ENCODE measurements around the gene EPS8. TPM values are rescaled to one million over a fixed set of nuclear protein-coding genes. Genes with fewer than 3 reads are reported as not detected.

The EPS8 gene
- total RNA-seq, 5 donors from 2014 or later (not counting 1 experiment from before 2014, with no cell fraction given) = 0.91 to 3.8 (median 2.1) TPM

GRCh38 chr12:15601210-15601800 is 187.9 kb downstream of the EPS8 start:
- H3K9me3 ChIP-seq = no peaks in the 10 kb centered on the region
- ChIA-PET POLR2A (no interaction called here), CTCF (no interaction called here)
- H3K4me3 ChIP-seq (ENCODE audit: control insufficient read depth in 1 of 2, extremely low read depth in 1 of 2, low read length in 1 of 2) = no peak overlapping the region
- H3K36me3 ChIP-seq (ENCODE audit: control insufficient read depth in 2 of 2, extremely low read depth in 1 of 2, insufficient read depth in 1 of 2, low read length in 1 of 2) = no peaks in the 10 kb centered on the region
- Mint-ChIP-seq H3K4me1 (no peaks in the 10 kb centered on the region), H3K27ac (no peak overlapping the region), H3K4me3 (no peak overlapping the region), H3K27me3 (peaks cover 5 to 7% of the 10 kb centered on the region in 2 donors), H3K9me3 (no peaks in the 10 kb centered on the region), H3K36me3 (peaks cover 1% of the 10 kb centered on the region)
- no peak overlapping the region for H3K27ac ChIP-seq (ENCODE audit: low read length)
- DNase-seq (no peak), ATAC-seq (replicated peaks in 1 of 4) (no peak)
- no CpG with 5 or more reads among the region's 1 CpG for WGBS (ENCODE audit: insufficient coverage)
- no peaks in the 10 kb centered on the region for H3K4me1 ChIP-seq (ENCODE audit: control insufficient read depth in 1 of 2, extremely low read depth in 1 of 2, insufficient read depth in 2 of 2, low read length in 2 of 2)
- peaks cover 0 to 3% of the 10 kb centered on the region in 2 experiments for H3K27me3 ChIP-seq (replicated peaks in 1 of 2; ENCODE audit: control insufficient read depth in 2 of 2, extremely low read depth in 1 of 2, insufficient read depth in 2 of 2, low read length in 1 of 2)

- no peak for ATAC-seq (replicated peaks in 1 of 4)
- H3K4me1 Mint-ChIP-seq = no peaks in the 10 kb centered on the region
- Histone ChIP-seq H3K4me3 (ENCODE audit: control insufficient read depth in 1 of 2, extremely low read depth in 1 of 2, low read length in 1 of 2) (no peak overlapping the region), H3K4me1 (ENCODE audit: control insufficient read depth in 1 of 2, extremely low read depth in 1 of 2, insufficient read depth in 2 of 2, low read length in 2 of 2) (no peaks in the 10 kb centered on the region), H3K9me3 (no peaks in the 10 kb centered on the region), H3K27me3 (replicated peaks in 1 of 2; ENCODE audit: control insufficient read depth in 2 of 2, extremely low read depth in 1 of 2, insufficient read depth in 2 of 2, low read length in 1 of 2) (no peaks in the 10 kb centered on the region), H3K27ac (ENCODE audit: low read length) (no peak overlapping the region), H3K36me3 (ENCODE audit: control insufficient read depth in 2 of 2, extremely low read depth in 1 of 2, insufficient read depth in 1 of 2, low read length in 1 of 2) (no peaks in the 10 kb centered on the region)
- WGBS (ENCODE audit: insufficient coverage) = no CpG with 5 or more reads among the region's 7 CpGs
- H3K4me3 Mint-ChIP-seq = no peak overlapping the region
- peaks cover 5 to 7% of the 10 kb centered on the region in 2 donors for H3K27me3 Mint-ChIP-seq
- no peak overlapping the region for H3K27ac Mint-ChIP-seq
- ChIA-PET CTCF (no interaction called here), POLR2A (no interaction called here)
- no peak for DNase-seq
- no peaks in the 10 kb centered on the region for H3K9me3 Mint-ChIP-seq
- peaks cover 9% of the 10 kb centered on the region for H3K36me3 Mint-ChIP-seq
Observed at GRCh38 chr12:15600223-15600935, 188.8 kb downstream of the EPS8 start.

GRCh38 chr12:15599266-15600037 is 189.7 kb downstream of the EPS8 start:
- H3K9me3 Mint-ChIP-seq = no peaks in the 10 kb centered on the region
- ATAC-seq (replicated peaks in 1 of 4) = no peak
- Histone ChIP-seq H3K27me3 (replicated peaks in 1 of 2; ENCODE audit: control insufficient read depth in 2 of 2, extremely low read depth in 1 of 2, insufficient read depth in 2 of 2, low read length in 1 of 2) (no peaks in the 10 kb centered on the region), H3K27ac (ENCODE audit: low read length) (no peak overlapping the region), H3K9me3 (no peaks in the 10 kb centered on the region), H3K4me1 (ENCODE audit: control insufficient read depth in 1 of 2, extremely low read depth in 1 of 2, insufficient read depth in 2 of 2, low read length in 2 of 2) (no peaks in the 10 kb centered on the region), H3K36me3 (ENCODE audit: control insufficient read depth in 2 of 2, extremely low read depth in 1 of 2, insufficient read depth in 1 of 2, low read length in 1 of 2) (no peaks in the 10 kb centered on the region), H3K4me3 (ENCODE audit: control insufficient read depth in 1 of 2, extremely low read depth in 1 of 2, low read length in 1 of 2) (no peak overlapping the region)
- CTCF ChIA-PET = interaction anchor here in 1 of 2 donors (1.1 kb wide), 1 partner anchor 15 kb away, joined by 3 read pairs; no protein-coding TSS in a partner anchor
- H3K36me3 Mint-ChIP-seq = peaks cover 15% of the 10 kb centered on the region
- no peaks in the 10 kb centered on the region for H3K4me1 Mint-ChIP-seq
- no peak overlapping the region for H3K4me3 Mint-ChIP-seq
- H3K27ac Mint-ChIP-seq = no peak overlapping the region
- POLR2A ChIA-PET = no interaction called here
- DNase-seq = no peak
- WGBS (ENCODE audit: insufficient coverage) = 63% methylated on average over 2 of the region's 4 CpGs
- peaks cover 0 to 2% of the 10 kb centered on the region in 2 donors for H3K27me3 Mint-ChIP-seq

GRCh38 chr12:15597125-15597830 is 191.9 kb downstream of the EPS8 start:
- no peak overlapping the region for H3K27ac Mint-ChIP-seq

GRCh38 chr12:15596174-15596573 is 193.0 kb downstream of the EPS8 start:
- Histone ChIP-seq H3K9me3 (no peaks in the 10 kb centered on the region), H3K4me3 (ENCODE audit: control insufficient read depth in 1 of 2, extremely low read depth in 1 of 2, low read length in 1 of 2) (no peak overlapping the region), H3K36me3 (ENCODE audit: control insufficient read depth in 2 of 2, extremely low read depth in 1 of 2, insufficient read depth in 1 of 2, low read length in 1 of 2) (no peaks in the 10 kb centered on the region), H3K27ac (ENCODE audit: low read length) (no peak overlapping the region), H3K4me1 (ENCODE audit: control insufficient read depth in 1 of 2, extremely low read depth in 1 of 2, insufficient read depth in 2 of 2, low read length in 2 of 2) (no peaks in the 10 kb centered on the region), H3K27me3 (replicated peaks in 1 of 2; ENCODE audit: control insufficient read depth in 2 of 2, extremely low read depth in 1 of 2, insufficient read depth in 2 of 2, low read length in 1 of 2) (no peaks in the 10 kb centered on the region)
- Mint-ChIP-seq H3K36me3 (peaks cover 15% of the 10 kb centered on the region), H3K4me3 (no peak overlapping the region), H3K27ac (no peak overlapping the region), H3K27me3 (no peaks in the 10 kb centered on the region), H3K4me1 (no peaks in the 10 kb centered on the region), H3K9me3 (no peaks in the 10 kb centered on the region)
- no peak for ATAC-seq (replicated peaks in 1 of 4)
- ChIA-PET POLR2A (no interaction called here), CTCF (interaction anchor here in 1 of 2 donors (2.2 kb wide), 1 partner anchor 8 kb away, joined by 7 read pairs; no protein-coding TSS in a partner anchor)
- 81% methylated on average over 4 of the region's 5 CpGs for WGBS (ENCODE audit: insufficient coverage)
- DNase-seq = no peak

More at GRCh38 chr12:15597125-15597830, 191.9 kb downstream of the EPS8 start:
- Histone ChIP-seq H3K27me3 (replicated peaks in 1 of 2; ENCODE audit: control insufficient read depth in 2 of 2, extremely low read depth in 1 of 2, insufficient read depth in 2 of 2, low read length in 1 of 2) (no peaks in the 10 kb centered on the region), H3K4me3 (ENCODE audit: control insufficient read depth in 1 of 2, extremely low read depth in 1 of 2, low read length in 1 of 2) (no peak overlapping the region), H3K9me3 (no peaks in the 10 kb centered on the region), H3K4me1 (ENCODE audit: control insufficient read depth in 1 of 2, extremely low read depth in 1 of 2, insufficient read depth in 2 of 2, low read length in 2 of 2) (no peaks in the 10 kb centered on the region), H3K36me3 (ENCODE audit: control insufficient read depth in 2 of 2, extremely low read depth in 1 of 2, insufficient read depth in 1 of 2, low read length in 1 of 2) (no peaks in the 10 kb centered on the region), H3K27ac (ENCODE audit: low read length) (no peak overlapping the region)
- Mint-ChIP-seq H3K27me3 (peaks cover 0 to 2% of the 10 kb centered on the region in 2 donors), H3K36me3 (peaks cover 15% of the 10 kb centered on the region), H3K4me1 (no peaks in the 10 kb centered on the region), H3K9me3 (no peaks in the 10 kb centered on the region), H3K4me3 (no peak overlapping the region)
- no CpG with 5 or more reads among the region's 5 CpGs for WGBS (ENCODE audit: insufficient coverage)
- POLR2A ChIA-PET = no interaction called here
- ATAC-seq (replicated peaks in 1 of 4) = no peak
- CTCF ChIA-PET = interaction anchor here in 1 of 2 donors (2.2 kb wide), 1 partner anchor 10 kb away, joined by 7 read pairs; no protein-coding TSS in a partner anchor
- DNase-seq = no peak

GRCh38 chr12:15592934-15593333 is 196.3 kb downstream of the EPS8 start:
- Histone ChIP-seq H3K27me3 (replicated peaks in 1 of 2; ENCODE audit: control insufficient read depth in 2 of 2, extremely low read depth in 1 of 2, insufficient read depth in 2 of 2, low read length in 1 of 2) (no peaks in the 10 kb centered on the region), H3K9me3 (no peaks in the 10 kb centered on the region), H3K4me3 (ENCODE audit: control insufficient read depth in 1 of 2, extremely low read depth in 1 of 2, low read length in 1 of 2) (no peak overlapping the region), H3K36me3 (ENCODE audit: control insufficient read depth in 2 of 2, extremely low read depth in 1 of 2, insufficient read depth in 1 of 2, low read length in 1 of 2) (no peaks in the 10 kb centered on the region), H3K4me1 (ENCODE audit: control insufficient read depth in 1 of 2, extremely low read depth in 1 of 2, insufficient read depth in 2 of 2, low read length in 2 of 2) (peaks cover 2 to 4% of the 10 kb centered on the region in 2 experiments), H3K27ac (ENCODE audit: low read length) (no peak overlapping the region)
- Mint-ChIP-seq H3K9me3 (no peaks in the 10 kb centered on the region), H3K27ac (no peak overlapping the region), H3K36me3 (peaks cover 23% of the 10 kb centered on the region), H3K4me3 (no peak overlapping the region), H3K27me3 (peaks cover 0 to 4% of the 10 kb centered on the region in 2 donors), H3K4me1 (peaks cover 10% of the 10 kb centered on the region in 3 donors)
- ChIA-PET CTCF (no interaction called here), POLR2A (no interaction called here)
- no CpG with 5 or more reads among the region's 4 CpGs for WGBS (ENCODE audit: insufficient coverage)
- ATAC-seq (replicated peaks in 1 of 4) = no peak
- no peak for DNase-seq
